HepG2 (cell line): Measurements from ENCODE around the gene GPAT3. TPM values are rescaled to one million over a fixed set of nuclear protein-coding genes. Genes with fewer than 3 reads are reported as not detected.

ENCODE experiments used
- ATAC-seq: fragments of 200-7000 bp; cut with Tn5 transposase; 3 replicates; pipeline ENCODE4 v1.9.1; 2020; ENCODE audit warnings: mild to moderate bottlenecking, moderate library complexity
- BruUV-seq: library from RNA; stranded (reverse); fragments of 400-500 nt; replicated peaks from 2 replicates; lab custom pipeline; 2021; lab: Mats Ljungman, UMichigan
- CTCF ChIA-PET: fragments of 300-600 bp; formaldehyde crosslinking; extraction: SDS; loops from one replicate; lab custom pipeline; 2021; ENCODE audit warnings: low total read pairs, inconsistent platforms, low intra/inter-chr PET ratio; lab: Yijun Ruan, JAX
- POLR2A ChIA-PET: fragments of 350-600 bp; sonication (Branson Sonifier 250); formaldehyde crosslinking; loops from one replicate; lab custom pipeline; 2020; ENCODE audit warnings: antibody characterized with exemption, inconsistent platforms; lab: Yijun Ruan, JAX
- DNase-seq: peaks from one replicate; pipeline ENCODE4 v3.0.0-alpha.2; 2015; ENCODE audit warnings: low spot score
- FAIRE-seq: peaks from 3 replicates; lab custom pipeline; 2011; peaks lifted over from hg19 to GRCh38; lab: Jason Lieb, UNC
- H2AFZ ChIP-seq: one replicate; pipeline ENCODE4 v1.6.1; 2011; ENCODE audit warnings: low read length, inconsistent platforms
- H3K27ac ChIP-seq: fragments of 300-600 bp; 3 replicates; pipeline ENCODE4 v1.8.0; 2011; ENCODE audit warnings: mixed run types, mild to moderate bottlenecking, mixed read lengths, low read length, inconsistent platforms; ENCODE audit not compliant: insufficient read depth; ENCODE audit errors: extremely low read length
- H3K27me3 ChIP-seq, 2 experiments: fragments of 200-600 bp in 1 of 2; 2 replicates in 1 of 2; 3 replicates in 1 of 2; pipeline versions ENCODE4 v1.6.0 to v1.8.0; 2011; ENCODE audit warnings: low read length in 2 of 2, mild to moderate bottlenecking in 2 of 2, moderate library complexity in 2 of 2, inconsistent platforms in 1 of 2; ENCODE audit not compliant: insufficient read depth in 2 of 2, control insufficient read depth in 1 of 2
- H3K36me3 ChIP-seq, 2 experiments: fragments of 200-600 bp in 1 of 2; replicated peaks in 1 of 2; 2 replicates in 1 of 2; 3 replicates in 1 of 2; pipeline versions ENCODE4 v1.5.1 to v1.8.0; 2011; ENCODE audit warnings: low read length in 2 of 2, inconsistent platforms in 1 of 2; ENCODE audit not compliant: insufficient read depth in 2 of 2, control insufficient read depth in 1 of 2
- H3K4me1 ChIP-seq: 2 replicates; pipeline ENCODE4 v1.5.1; 2012; ENCODE audit warnings: low read length, inconsistent platforms; ENCODE audit not compliant: insufficient read depth
- H3K4me2 ChIP-seq: 2 replicates; pipeline ENCODE4 v1.6.0; 2011; ENCODE audit warnings: low read depth, low read length, inconsistent platforms
- H3K4me3 ChIP-seq, 3 experiments: fragments of 200-600 bp in 1 of 3; sonication (generic), shearing (Covaris generic) in 1 of 3; replicated peaks in 1 of 3; 2 replicates each; pipeline ENCODE4 v1.5.1; 2011 to 2016; ENCODE audit warnings: low read length in 3 of 3, inconsistent platforms in 2 of 3, low read depth in 2 of 3, mild to moderate bottlenecking in 2 of 3, control low read depth in 1 of 3, mixed read lengths in 1 of 3; ENCODE audit not compliant: insufficient read depth in 1 of 3
- H3K79me2 ChIP-seq: one replicate; pipeline ENCODE4 v1.6.1; 2011; ENCODE audit warnings: low read length, inconsistent platforms; ENCODE audit not compliant: insufficient read depth
- H3K9ac ChIP-seq: 2 replicates; pipeline ENCODE4 v1.6.0; 2011; ENCODE audit warnings: mild to moderate bottlenecking, low read depth, low read length, inconsistent platforms; ENCODE audit not compliant: insufficient read depth
- H3K9me3 ChIP-seq: 2 replicates; pipeline ENCODE4 v1.5.1; 2012; ENCODE audit warnings: mild to moderate bottlenecking, low read length
- H4K20me1 ChIP-seq: 2 replicates; pipeline ENCODE4 v1.6.0; 2011; ENCODE audit warnings: inconsistent platforms, mild to moderate bottlenecking, low read length, moderate library complexity; ENCODE audit not compliant: insufficient read depth
- ARID2 ChIP-seq: sonication (generic); formaldehyde crosslinking; IDR thresholded peaks from 2 replicates; pipeline ENCODE4 v1.8.1; 2022; ENCODE audit warnings: mild to moderate bottlenecking, missing genetic modification reagents, borderline replicate concordance
- ARNT2 ChIP-seq: sonication (generic); formaldehyde crosslinking; IDR thresholded peaks from 2 replicates; pipeline ENCODE4 v1.8.0; 2022; ENCODE audit warnings: mild to moderate bottlenecking, low read depth, missing genetic modification reagents, moderate library complexity
- BRCA1 ChIP-seq: sonication (generic); formaldehyde crosslinking; IDR thresholded peaks from 2 replicates; pipeline ENCODE4 v1.4.0; 2020; ENCODE audit warnings: missing genetic modification reagents
- HMG20A ChIP-seq: IDR thresholded peaks from 2 replicates; pipeline ENCODE4 v1.6.1; 2016; ENCODE audit warnings: borderline replicate concordance
- JUNB ChIP-seq: sonication (generic); formaldehyde crosslinking; IDR thresholded peaks from 2 replicates; pipeline ENCODE4 v1.8.0; 2022; ENCODE audit warnings: missing genetic modification reagents, mild to moderate bottlenecking, borderline replicate concordance
- MTA1 ChIP-seq: sonication (generic); formaldehyde crosslinking; IDR thresholded peaks from 2 replicates; pipeline ENCODE4 v1.4.0; 2020; ENCODE audit warnings: missing genetic modification reagents, mild to moderate bottlenecking, borderline replicate concordance
- RNF2 ChIP-seq: fragments of 450-650 bp; conservative IDR thresholded peaks from 2 replicates; pipeline ENCODE4 v1.6.1; 2016; ENCODE audit warnings: low read depth
- SPEN ChIP-seq: sonication (generic); formaldehyde crosslinking; IDR thresholded peaks from 2 replicates; pipeline ENCODE4 v1.5.1; 2020; ENCODE audit warnings: low read depth, mild to moderate bottlenecking, missing genetic modification reagents
- ZFYVE20 ChIP-seq: sonication (generic); formaldehyde crosslinking; IDR thresholded peaks from 2 replicates; pipeline ENCODE4 v1.8.0; 2023; ENCODE audit warnings: low read depth, mild to moderate bottlenecking, moderate library complexity, missing genetic modification reagents, borderline replicate concordance
- ZNF10 ChIP-seq: sonication (generic); formaldehyde crosslinking; IDR thresholded peaks from 2 replicates; pipeline ENCODE4 v1.4.0; 2020; ENCODE audit warnings: mild to moderate bottlenecking, low read depth, missing genetic modification reagents, borderline replicate concordance
- ZNF138 ChIP-seq: sonication (generic); formaldehyde crosslinking; IDR thresholded peaks from 2 replicates; pipeline ENCODE4 v1.5.0; 2020; ENCODE audit warnings: mild to moderate bottlenecking, low read depth, missing genetic modification reagents
- ZNF296 ChIP-seq: sonication (generic); formaldehyde crosslinking; conservative IDR thresholded peaks from 2 replicates; pipeline ENCODE4 v1.5.0; 2020; ENCODE audit warnings: mild to moderate bottlenecking, missing genetic modification reagents
- ZNF446 ChIP-seq: sonication (generic); formaldehyde crosslinking; IDR thresholded peaks from 2 replicates; pipeline ENCODE4 v1.5.0; 2020; ENCODE audit warnings: mild to moderate bottlenecking, missing genetic modification reagents
- ZNF616 ChIP-seq: sonication (generic); formaldehyde crosslinking; IDR thresholded peaks from 2 replicates; pipeline ENCODE4 v1.5.0; 2020; ENCODE audit warnings: low read depth, mild to moderate bottlenecking, missing genetic modification reagents
- ZNF619 ChIP-seq: sonication (generic); formaldehyde crosslinking; IDR thresholded peaks from 2 replicates; pipeline ENCODE4 v1.4.0; 2020; ENCODE audit warnings: mild to moderate bottlenecking, missing genetic modification reagents
- ZNF678 ChIP-seq: sonication (generic); formaldehyde crosslinking; IDR thresholded peaks from 2 replicates; pipeline ENCODE4 v1.4.0; 2020; ENCODE audit warnings: mild to moderate bottlenecking, missing genetic modification reagents
- ZNF883 ChIP-seq: sonication (generic); formaldehyde crosslinking; IDR thresholded peaks from 2 replicates; pipeline ENCODE4 v1.5.1; 2020; ENCODE audit warnings: mild to moderate bottlenecking, missing genetic modification reagents; ENCODE audit errors: not compliant biosample characterization
- WGBS: methylation state at CpG from one replicate; pipeline ENCODE4 v1.1.6; 2017; ENCODE audit warnings: low lambda C conversion rate; 5-methylcytosine and 5-hydroxymethylcytosine counted together
- in situ Hi-C: cut with HindIII; loops from 2 replicates; pipeline ENCODE4 v1.10.0; 2017; ENCODE audit warnings: low pct_unique_long_range_greater_than_20kb; ENCODE audit not compliant: extremely low pct_ligation_motif_present
- intact Hi-C: fragments of 100-400 bp; cut with micrococcal nuclease; formaldehyde crosslinking; loops from one replicate; pipeline ENCODE4 v1.10.0; 2022; ENCODE audit not compliant: unreplicated experiment
- polyA plus RNA-seq, 8 experiments: library from polyadenylated mRNA; depleted of rRNA in 3 of 8; stranded (reverse) in 7 of 8; unstranded in 1 of 8; fragments of >200 nt; fragmentation: Illumina TruSeq in 4 of 8; extraction: Trizol in 4 of 8; gene quantifications; 2 replicates each; pipeline versions ENCODE4 v1.2.1 to v1.2.3, GENCODE V29; 2011 to 2016; ENCODE audit warnings: low read depth in 4 of 8, missing spikeins in 1 of 8, mixed read lengths in 1 of 8; ENCODE audit not compliant: insufficient read depth in 1 of 8
- total RNA-seq, 5 experiments: library from RNA; depleted of rRNA; stranded (reverse); fragments of >200 nt; fragmentation: Illumina TruSeq; extraction: Trizol; gene quantifications; 2 replicates each; pipeline ENCODE4 v1.2.3, GENCODE V29; 2016; ENCODE audit warnings: low read depth in 1 of 5
- TF ChIP-seq, protein P1 (sequence below): IDR thresholded peaks from 2 replicates; pipeline ENCODE4 v1.6.1; 2016; ENCODE audit warnings: control low read depth
- TF ChIP-seq, protein P2 (sequence below): conservative IDR thresholded peaks from 2 replicates; pipeline ENCODE4 v1.6.1; 2018; ENCODE audit warnings: missing genetic modification reagents

The GPAT3 gene
- total and polyA plus RNA-seq, 2 of the 13 experiments (the other 11 are each of a cell fraction or from before 2014, with no cell fraction given), result 2.4 to 2.6 TPM

DNA sequence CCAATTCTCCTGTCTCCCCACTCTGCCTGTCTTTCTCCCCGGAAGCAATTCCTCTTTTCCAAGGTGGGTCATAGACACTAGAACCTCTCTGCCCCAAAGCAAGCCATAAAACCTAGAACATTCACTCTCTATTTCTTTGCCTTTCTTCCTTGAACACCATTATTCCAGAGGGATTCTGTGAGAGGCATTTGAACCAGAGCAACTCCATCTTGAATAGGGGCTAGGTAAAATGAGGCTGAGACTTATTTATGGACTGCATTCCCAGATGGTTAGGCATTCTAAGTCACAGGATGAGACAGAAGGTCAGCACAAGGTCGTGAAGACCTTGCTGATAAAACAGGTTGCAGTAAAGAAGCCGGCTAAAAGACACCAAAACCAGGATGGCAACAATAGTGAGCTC is 13.7 kb upstream of the GPAT3 start:
- TF ChIP-seq MTA1 (no peak), ZNF296 (CRISPR knock-in tag) (no peak), SPEN (CRISPR knock-in tag) (no peak), ZNF10 (no peak), JUNB (CRISPR knock-in tag) (no peak), ZNF138 (no peak), ZNF619 (no peak), ARID2 (CRISPR knock-in tag) (no peak), ZNF678 (no peak)
- CTCF ChIA-PET, result no interaction called here
- ATAC-seq (no peak), FAIRE-seq (no peak), DNase-seq (no peak)
- peaks cover under 1% of the 10 kb centered on the region; the same call in 1 of the 2 replicates for H3K9me3 ChIP-seq
- intact Hi-C loops, result no loop called here
- in situ Hi-C loops, result no loop called here
- H4K20me1 ChIP-seq, result no peaks in the 10 kb centered on the region
- no peaks in the 10 kb centered on the region for H3K79me2 ChIP-seq
- H3K27ac ChIP-seq, result no peak overlapping the region
- no peak overlapping the region for H3K4me2 ChIP-seq
- H3K9ac ChIP-seq, result no peak overlapping the region
- no peaks in the 10 kb centered on the region for H3K27me3 ChIP-seq
- WGBS, result 31% methylated on average over 3 of the region's 3 CpGs
- no peak overlapping the region for H3K4me3 ChIP-seq
- no TSS peak for BruUV-seq
- H2AFZ ChIP-seq, result no peak overlapping the region
- POLR2A ChIA-PET, result no interaction called here
- no peaks in the 10 kb centered on the region for H3K36me3 ChIP-seq
- H3K4me1 ChIP-seq, result no peaks in the 10 kb centered on the region

DNA sequence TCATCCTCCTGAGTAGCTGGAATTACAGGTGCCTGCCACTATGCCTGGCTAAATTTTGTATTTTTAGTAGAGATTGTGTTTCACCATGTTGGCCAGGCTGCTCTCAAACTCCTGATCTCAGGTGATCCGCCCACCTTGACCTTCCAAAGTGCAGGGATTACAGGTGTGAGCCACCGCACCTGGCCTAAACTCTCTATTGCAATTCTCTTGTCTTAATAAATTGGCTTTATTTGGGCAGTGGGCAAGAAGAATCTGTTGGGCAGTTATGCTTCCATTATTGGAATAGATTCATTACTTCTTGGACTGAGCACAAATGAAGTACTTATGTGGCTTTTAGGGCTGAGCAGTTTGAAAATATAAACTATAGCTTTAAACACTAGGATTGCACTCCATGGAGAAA is 8.2 kb upstream of the GPAT3 start:
- ATAC-seq (no peak), DNase-seq (no peak), FAIRE-seq (no peak)
- intact Hi-C loops (no loop called here), in situ Hi-C loops (no loop called here)
- Histone ChIP-seq H3K4me1 (no peaks in the 10 kb centered on the region), H3K4me3 (no peak overlapping the region), H2AFZ (no peak overlapping the region), H3K27ac (no peak overlapping the region), H3K36me3 (no peaks in the 10 kb centered on the region), H3K4me2 (no peak overlapping the region), H3K27me3 (no peaks in the 10 kb centered on the region), H3K9ac (no peak overlapping the region), H4K20me1 (no peaks in the 10 kb centered on the region), H3K79me2 (no peaks in the 10 kb centered on the region), H3K9me3 (peaks cover 13% of the 10 kb centered on the region; the same call in 1 of the 2 replicates)
- BruUV-seq, result no TSS peak
- ChIA-PET POLR2A (no interaction called here), CTCF (no interaction called here)
- WGBS, result 31% methylated on average over 2 of the region's 2 CpGs
- no peak for TF ChIP-seq BRCA1 (CRISPR knock-in tag)
- no peak for TF ChIP-seq RNF2
- TF ChIP-seq, protein P1, sequence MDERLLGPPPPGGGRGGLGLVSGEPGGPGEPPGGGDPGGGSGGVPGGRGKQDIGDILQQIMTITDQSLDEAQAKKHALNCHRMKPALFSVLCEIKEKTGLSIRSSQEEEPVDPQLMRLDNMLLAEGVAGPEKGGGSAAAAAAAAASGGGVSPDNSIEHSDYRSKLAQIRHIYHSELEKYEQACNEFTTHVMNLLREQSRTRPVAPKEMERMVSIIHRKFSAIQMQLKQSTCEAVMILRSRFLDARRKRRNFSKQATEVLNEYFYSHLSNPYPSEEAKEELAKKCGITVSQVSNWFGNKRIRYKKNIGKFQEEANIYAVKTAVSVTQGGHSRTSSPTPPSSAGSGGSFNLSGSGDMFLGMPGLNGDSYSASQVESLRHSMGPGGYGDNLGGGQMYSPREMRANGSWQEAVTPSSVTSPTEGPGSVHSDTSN (CRISPR knock-in tag), result no peak
- TF ChIP-seq ZNF446 (CRISPR knock-in tag), result no peak
- TF ChIP-seq ZNF138, result no peak
- TF ChIP-seq ZNF883, result no peak
- TF ChIP-seq ARNT2 (CRISPR knock-in tag), result no peak
- TF ChIP-seq ZNF616 (CRISPR knock-in tag), result no peak
- TF ChIP-seq ZFYVE20, result no peak
- no peak for TF ChIP-seq HMG20A (CRISPR knock-in tag)
- TF ChIP-seq, protein P2, sequence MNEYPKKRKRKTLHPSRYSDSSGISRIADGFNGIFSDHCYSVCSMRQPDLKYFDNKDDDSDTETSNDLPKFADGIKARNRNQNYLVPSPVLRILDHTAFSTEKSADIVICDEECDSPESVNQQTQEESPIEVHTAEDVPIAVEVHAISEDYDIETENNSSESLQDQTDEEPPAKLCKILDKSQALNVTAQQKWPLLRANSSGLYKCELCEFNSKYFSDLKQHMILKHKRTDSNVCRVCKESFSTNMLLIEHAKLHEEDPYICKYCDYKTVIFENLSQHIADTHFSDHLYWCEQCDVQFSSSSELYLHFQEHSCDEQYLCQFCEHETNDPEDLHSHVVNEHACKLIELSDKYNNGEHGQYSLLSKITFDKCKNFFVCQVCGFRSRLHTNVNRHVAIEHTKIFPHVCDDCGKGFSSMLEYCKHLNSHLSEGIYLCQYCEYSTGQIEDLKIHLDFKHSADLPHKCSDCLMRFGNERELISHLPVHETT (CRISPR knock-in tag), result no peak
